Uterus (tissue), 2 donors: ENCODE measurements around the gene EMD.

Experiments
- CTCF ChIP-seq, 4 experiments: fragments of 200-600 bp in 2 of 4; fragments of 450-650 bp in 2 of 4; sonication (generic) in 2 of 4; IDR thresholded peaks; one replicate each; pipeline ENCODE4 v1.5.1; 2016 to 2019; ENCODE audit warnings: antibody characterized with exemption in 4 of 4, mild to moderate bottlenecking in 2 of 4, moderate library complexity in 1 of 4
- POLR2A ChIP-seq, 2 donors: fragments of 450-650 bp; IDR thresholded peaks; one replicate each; pipeline ENCODE4 v1.6.1; 2016; ENCODE audit warnings: antibody characterized with exemption in 2 of 2, mild to moderate bottlenecking in 1 of 2, moderate library complexity in 1 of 2

GRCh38 chrX:154365997-154366665 lies 13.0 kb upstream of the EMD start:
- no peak for TF ChIP-seq POLR2A (IDR thresholded peaks at IDR 0.05)
- TF ChIP-seq CTCF (IDR thresholded peaks at IDR 0.05) = no peak
